Measurements from ENCODE around the gene PTCH2.
A peak's percentile ranks its signal among the peaks of the same experiment; 100 is the strongest.
"Not testable (repeated sequence)": the region's sequence is repeated elsewhere in the genome, so short reads cannot be mapped to it uniquely, and the experiment has no call there.

The PTCH2 gene

DNA sequence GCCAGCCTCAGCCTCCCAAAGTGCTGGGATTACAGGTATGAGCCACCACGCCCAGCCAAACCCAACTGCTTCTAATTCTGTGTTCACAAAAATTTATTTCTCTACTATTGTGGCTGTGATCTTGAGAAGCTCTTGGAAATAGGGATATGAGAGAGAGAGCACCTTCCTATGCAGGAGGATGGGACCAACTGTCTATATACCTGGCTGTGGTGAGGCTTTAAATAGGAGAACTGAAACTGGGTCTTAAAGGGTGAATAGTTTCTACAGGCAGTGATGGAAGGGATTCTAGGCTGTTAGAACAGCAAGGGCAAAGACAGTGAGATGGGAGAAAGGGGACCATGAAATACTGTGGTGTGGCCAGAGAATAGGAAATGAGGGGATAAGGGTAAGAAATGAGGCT lies 8.3 kb upstream of the PTCH2 start:
- Mint-ChIP-seq H3K27ac (no peak overlapping the region), H3K27me3 (no peaks in the 10 kb centered on the region), H3K9me3 (no peaks in the 10 kb centered on the region), H3K4me3 (no peak overlapping the region), H3K4me1 (ENCODE audit: low read depth) (peaks cover 18% of the 10 kb centered on the region), H3K36me3 (ENCODE audit: low read depth) (peaks cover 81% of the 10 kb centered on the region)
- no peak for DNase-seq

DNA sequence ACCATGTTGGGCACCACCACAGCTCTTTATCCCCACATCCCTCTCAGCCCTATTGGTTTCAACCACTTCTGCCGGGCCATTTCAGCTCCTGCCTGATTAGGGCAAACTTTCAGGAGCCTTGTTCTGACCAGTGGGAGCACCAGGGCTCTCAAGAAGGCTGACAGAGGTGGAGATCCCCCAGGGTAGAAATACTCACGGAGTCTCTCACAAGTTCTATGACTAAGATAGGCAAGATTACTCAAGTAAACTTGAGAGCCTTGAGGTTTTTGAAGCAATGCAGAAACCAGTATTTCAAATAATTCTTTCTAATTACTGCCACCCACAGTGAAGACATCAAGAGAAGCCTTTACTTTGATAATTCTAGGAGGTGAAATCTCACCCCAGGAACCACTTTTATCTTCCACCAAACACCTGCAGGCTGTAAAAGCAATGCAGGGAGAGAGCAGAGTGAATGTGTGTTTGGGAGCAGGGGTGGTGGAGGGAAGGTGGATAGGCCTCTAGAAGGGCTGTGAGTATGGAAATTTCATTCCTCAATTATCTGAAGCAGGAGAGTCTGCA lies 6.6 kb upstream of the PTCH2 start:
- no peak for DNase-seq
- H3K36me3 Mint-ChIP-seq (ENCODE audit: low read depth): peaks cover 68% of the 10 kb centered on the region
- H3K9me3 Mint-ChIP-seq: no peaks in the 10 kb centered on the region
- no peaks in the 10 kb centered on the region for H3K27me3 Mint-ChIP-seq
- peak overlapping the region; percentile 56 for H3K27ac Mint-ChIP-seq
- no peak overlapping the region for H3K4me3 Mint-ChIP-seq
- peaks cover 18% of the 10 kb centered on the region for H3K4me1 Mint-ChIP-seq (ENCODE audit: low read depth)

DNA sequence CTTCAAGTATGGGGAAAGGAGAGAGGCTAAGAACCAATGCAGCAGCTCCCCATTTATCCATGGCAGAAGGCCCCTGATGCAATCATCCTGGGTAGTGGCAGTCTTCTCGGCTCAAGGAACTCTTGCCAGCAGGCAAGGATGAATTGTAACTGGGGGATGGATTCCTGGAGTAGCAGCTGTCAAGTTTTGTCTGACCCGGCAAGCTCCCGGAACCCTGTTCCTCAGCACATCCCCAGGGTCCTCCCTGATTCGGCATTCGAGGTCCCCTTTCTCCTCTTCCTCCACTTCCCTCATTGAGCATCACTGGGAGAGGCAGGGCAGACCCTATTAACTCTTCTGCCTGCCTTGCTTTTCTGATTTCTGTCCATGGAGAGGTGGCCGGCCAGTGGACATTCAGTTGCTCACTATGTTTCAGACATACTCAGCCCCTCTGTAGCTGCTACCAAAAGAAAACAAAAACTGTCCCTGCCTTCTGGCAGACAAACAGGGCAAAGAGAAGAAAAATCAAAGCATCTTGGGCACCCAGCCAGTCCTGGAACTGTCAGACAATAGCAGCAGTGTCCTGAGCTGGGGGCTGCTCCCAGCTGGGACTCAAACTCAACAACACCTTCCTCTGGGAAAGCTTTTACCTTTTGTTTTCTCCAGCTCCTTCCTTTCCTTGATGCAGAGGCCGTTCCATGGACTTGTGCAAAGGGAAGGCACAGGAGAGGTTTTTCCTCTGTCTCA lies 5.6 kb upstream of the PTCH2 start:
- DNase-seq: no peak
- Mint-ChIP-seq H3K27me3 (peaks cover 5% of the 10 kb centered on the region), H3K36me3 (ENCODE audit: low read depth) (peaks cover 60% of the 10 kb centered on the region), H3K4me1 (ENCODE audit: low read depth) (peaks cover 20% of the 10 kb centered on the region), H3K27ac (no peak overlapping the region), H3K9me3 (no peaks in the 10 kb centered on the region), H3K4me3 (no peak overlapping the region)

DNA sequence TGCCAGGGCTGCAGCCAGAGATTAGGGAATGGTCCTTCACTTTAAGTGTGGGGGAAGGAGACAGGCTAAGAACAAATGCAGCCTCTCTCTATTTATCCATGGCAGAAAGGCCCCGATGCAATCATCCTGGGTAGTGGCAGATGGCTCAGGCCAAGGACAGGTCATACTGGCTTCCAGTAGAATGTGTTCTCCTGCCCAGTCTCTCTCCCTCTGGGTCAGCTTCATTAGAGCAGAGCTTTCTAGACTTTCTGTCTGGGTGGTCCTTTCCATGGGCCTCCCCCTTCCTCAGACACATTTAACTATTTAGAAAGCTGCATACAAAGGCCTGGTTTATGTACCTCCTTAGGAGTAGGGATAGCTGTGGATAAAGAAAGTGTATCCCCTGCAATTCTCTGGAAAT lies 4.8 kb upstream of the PTCH2 start:
- H3K36me3 Mint-ChIP-seq (ENCODE audit: low read depth): peaks cover 54% of the 10 kb centered on the region
- no peaks in the 10 kb centered on the region for H3K9me3 Mint-ChIP-seq
- peaks cover 20% of the 10 kb centered on the region for H3K4me1 Mint-ChIP-seq (ENCODE audit: low read depth)
- no peak overlapping the region for H3K4me3 Mint-ChIP-seq
- DNase-seq: no peak
- H3K27me3 Mint-ChIP-seq: peaks cover 5% of the 10 kb centered on the region
- H3K27ac Mint-ChIP-seq: no peak overlapping the region

DNA sequence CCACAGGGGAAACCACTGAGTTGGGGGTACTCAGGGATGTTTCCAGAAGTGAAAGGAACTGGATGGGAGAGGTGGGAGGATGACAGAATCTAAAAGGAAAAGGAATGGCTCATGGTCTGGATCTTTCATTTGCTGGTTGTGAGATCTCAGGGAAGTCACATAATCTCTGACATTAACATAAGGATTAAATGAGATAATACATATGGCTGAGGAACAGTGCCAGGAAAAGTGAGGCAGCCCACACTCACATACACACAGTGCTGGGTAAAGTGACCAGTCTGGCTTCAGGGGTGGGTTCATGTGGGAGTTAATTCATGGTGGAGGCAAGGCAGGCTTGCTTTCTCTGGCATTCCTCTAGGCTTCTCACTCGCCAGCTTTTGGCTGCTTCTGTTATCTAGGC lies 3.9 kb upstream of the PTCH2 start:
- H3K36me3 Mint-ChIP-seq (ENCODE audit: low read depth): peaks cover 47% of the 10 kb centered on the region
- no peak overlapping the region for H3K4me3 Mint-ChIP-seq
- no peak for DNase-seq
- H3K27me3 Mint-ChIP-seq: peaks cover 10% of the 10 kb centered on the region
- no peaks in the 10 kb centered on the region for H3K9me3 Mint-ChIP-seq
- H3K27ac Mint-ChIP-seq: no peak overlapping the region
- H3K4me1 Mint-ChIP-seq (ENCODE audit: low read depth): peaks cover 25% of the 10 kb centered on the region

DNA sequence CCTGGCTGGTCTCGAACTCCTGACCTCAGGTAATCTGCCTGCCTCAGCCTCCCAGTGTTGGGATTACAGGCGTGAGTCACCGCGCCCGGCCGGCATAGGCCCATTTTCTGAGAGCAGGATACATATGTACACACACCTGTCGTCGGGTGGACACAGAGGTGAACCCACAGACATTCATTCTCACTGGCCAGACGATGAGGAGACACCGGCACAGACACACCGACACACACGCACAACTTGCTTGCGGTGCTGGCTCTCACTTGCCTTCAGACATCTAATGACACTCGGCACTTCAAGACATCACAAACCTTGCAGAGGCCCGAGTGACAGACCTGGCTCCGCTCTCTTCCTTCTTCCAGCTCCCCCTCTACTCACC lies 579 bp downstream of the PTCH2 start:
- peaks cover 11% of the 10 kb centered on the region for H3K36me3 Mint-ChIP-seq (ENCODE audit: low read depth)
- H3K27ac Mint-ChIP-seq: peak overlapping the region; percentile 29
- H3K27me3 Mint-ChIP-seq: peaks cover 26% of the 10 kb centered on the region
- peak overlapping the region; percentile 42 for H3K4me3 Mint-ChIP-seq
- H3K4me1 Mint-ChIP-seq (ENCODE audit: low read depth): peaks cover 9% of the 10 kb centered on the region
- no peaks in the 10 kb centered on the region for H3K9me3 Mint-ChIP-seq
- no peak for DNase-seq

DNA sequence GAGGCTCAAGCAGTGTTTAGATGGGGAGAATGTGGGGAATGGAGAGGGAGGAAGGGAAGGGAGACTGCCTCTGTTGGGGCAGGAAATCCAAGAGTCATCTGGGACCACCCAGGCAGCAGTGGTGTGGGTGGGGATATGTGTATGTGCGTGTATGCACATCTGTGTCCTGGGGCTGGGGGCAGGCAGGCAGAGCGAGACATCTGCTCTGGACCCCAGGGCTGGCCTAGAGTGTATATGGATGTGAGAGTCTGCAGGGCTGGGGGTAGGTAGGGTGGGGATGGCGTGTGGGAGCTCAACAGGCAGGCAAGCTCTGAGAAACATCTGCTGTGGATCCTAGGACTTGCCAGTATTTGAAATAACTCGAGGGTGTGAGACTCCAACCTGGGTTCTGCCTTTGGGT lies 3.5 kb downstream of the PTCH2 start:
- H3K36me3 Mint-ChIP-seq (ENCODE audit: low read depth): peaks cover under 1% of the 10 kb centered on the region
- no peak overlapping the region for H3K4me3 Mint-ChIP-seq
- H3K27ac Mint-ChIP-seq: no peak overlapping the region
- no peak for DNase-seq
- H3K9me3 Mint-ChIP-seq: no peaks in the 10 kb centered on the region
- H3K4me1 Mint-ChIP-seq (ENCODE audit: low read depth): peaks cover 18% of the 10 kb centered on the region
- peaks cover 26% of the 10 kb centered on the region for H3K27me3 Mint-ChIP-seq

DNA sequence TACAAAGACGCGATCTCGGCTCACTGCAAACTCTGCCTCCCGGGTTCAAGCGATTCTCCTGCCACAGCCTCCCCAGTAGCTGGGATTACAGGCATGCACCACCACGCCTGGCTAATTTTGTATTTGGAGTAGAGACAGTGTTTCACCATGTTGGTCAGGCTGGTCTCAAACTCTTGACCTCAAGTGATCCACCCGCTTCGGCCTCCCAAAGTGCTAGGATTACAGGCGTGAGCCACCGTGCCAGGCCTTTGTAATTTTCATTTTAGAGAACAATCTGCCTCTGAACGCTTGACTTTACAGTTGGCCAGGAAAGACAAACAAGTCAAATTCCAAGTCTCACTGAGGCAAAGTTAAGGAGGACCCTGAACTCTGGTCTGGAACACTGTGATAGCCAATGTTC lies 4.8 kb downstream of the PTCH2 start:
- Mint-ChIP-seq H3K27me3 (peaks cover 21% of the 10 kb centered on the region), H3K4me1 (ENCODE audit: low read depth) (peaks cover 15% of the 10 kb centered on the region)
- H3K27ac Mint-ChIP-seq; H3K36me3 Mint-ChIP-seq (ENCODE audit: low read depth); DNase-seq; H3K4me3 Mint-ChIP-seq; H3K9me3 Mint-ChIP-seq: not testable (repeated sequence)

DNA sequence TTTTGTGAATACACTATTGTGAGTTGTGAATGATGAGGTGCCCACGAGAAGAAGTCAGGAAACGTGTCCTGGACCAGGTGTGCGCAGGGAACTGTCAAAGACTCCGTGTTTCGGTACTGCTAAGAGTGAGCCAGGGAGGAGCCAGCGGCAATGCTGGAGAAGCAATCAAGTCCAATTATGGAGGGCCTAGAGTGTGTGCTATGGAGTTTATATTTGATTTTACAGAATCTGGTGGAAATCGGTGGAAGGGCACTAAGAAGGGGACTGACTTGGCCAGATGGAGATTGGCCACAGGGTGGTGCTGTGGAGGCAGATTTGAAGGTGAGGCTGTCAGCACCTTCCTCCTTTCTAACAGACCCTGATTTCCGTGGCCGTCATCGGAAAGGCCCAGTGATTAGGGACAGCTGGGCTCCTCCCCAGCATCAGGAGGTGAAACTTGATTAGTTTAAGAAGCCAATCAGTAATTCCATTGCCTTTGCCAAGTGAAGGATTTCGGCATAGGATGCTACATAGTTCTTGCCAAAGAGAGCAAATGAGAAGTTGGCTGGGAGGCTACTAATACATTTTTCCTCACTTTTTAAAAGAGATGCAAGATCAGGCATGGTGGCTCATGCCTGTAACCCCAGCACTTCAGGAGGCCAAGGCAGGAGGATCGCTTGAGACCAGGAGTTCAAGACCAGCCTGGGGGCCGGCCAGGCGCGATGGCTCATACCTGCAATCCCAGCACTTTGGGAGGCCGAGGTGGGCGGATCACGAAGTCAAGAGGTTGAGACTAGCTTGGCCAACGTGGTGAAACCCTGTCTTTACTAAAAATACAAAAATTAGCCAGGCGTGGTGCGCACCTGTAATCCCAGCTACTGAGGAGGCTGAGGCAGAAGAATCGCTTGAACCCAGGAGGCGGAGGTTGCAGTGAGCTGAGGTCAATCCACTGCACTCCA lies 7.0 kb downstream of the PTCH2 start:
- Mint-ChIP-seq H3K4me1 (ENCODE audit: low read depth) (peaks cover 9% of the 10 kb centered on the region), H3K27me3 (peaks cover 6% of the 10 kb centered on the region), H3K27ac (no peak overlapping the region), H3K4me3 (no peak overlapping the region), H3K36me3 (ENCODE audit: low read depth) (no peaks in the 10 kb centered on the region), H3K9me3 (no peaks in the 10 kb centered on the region)
- DNase-seq: peak; percentile 88

DNA sequence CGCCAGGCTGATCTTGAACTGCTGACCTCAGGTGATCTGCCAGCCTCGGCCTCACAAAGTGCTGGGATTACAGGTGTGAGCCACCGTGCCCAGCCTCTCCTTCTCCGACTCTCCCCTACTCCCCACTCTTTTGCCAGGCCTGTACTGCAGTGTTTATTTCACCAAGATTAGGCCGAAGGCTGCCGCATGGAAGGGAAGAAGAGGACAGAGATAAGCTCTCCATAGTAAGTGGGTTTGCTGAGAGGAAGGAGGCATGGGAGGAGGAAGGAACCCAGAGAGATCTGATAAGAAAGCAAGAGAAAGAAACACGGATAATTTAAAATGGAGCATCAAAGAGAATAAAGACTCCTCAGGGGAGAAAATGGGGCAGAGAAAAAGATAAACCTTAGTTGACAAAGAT lies 8.7 kb downstream of the PTCH2 start:
- H3K36me3 Mint-ChIP-seq (ENCODE audit: low read depth): no peaks in the 10 kb centered on the region
- DNase-seq: no peak
- no peaks in the 10 kb centered on the region for H3K9me3 Mint-ChIP-seq
- no peaks in the 10 kb centered on the region for H3K27me3 Mint-ChIP-seq
- H3K27ac Mint-ChIP-seq: no peak overlapping the region
- peaks cover 9% of the 10 kb centered on the region for H3K4me1 Mint-ChIP-seq (ENCODE audit: low read depth)
- no peak overlapping the region for H3K4me3 Mint-ChIP-seq

DNA sequence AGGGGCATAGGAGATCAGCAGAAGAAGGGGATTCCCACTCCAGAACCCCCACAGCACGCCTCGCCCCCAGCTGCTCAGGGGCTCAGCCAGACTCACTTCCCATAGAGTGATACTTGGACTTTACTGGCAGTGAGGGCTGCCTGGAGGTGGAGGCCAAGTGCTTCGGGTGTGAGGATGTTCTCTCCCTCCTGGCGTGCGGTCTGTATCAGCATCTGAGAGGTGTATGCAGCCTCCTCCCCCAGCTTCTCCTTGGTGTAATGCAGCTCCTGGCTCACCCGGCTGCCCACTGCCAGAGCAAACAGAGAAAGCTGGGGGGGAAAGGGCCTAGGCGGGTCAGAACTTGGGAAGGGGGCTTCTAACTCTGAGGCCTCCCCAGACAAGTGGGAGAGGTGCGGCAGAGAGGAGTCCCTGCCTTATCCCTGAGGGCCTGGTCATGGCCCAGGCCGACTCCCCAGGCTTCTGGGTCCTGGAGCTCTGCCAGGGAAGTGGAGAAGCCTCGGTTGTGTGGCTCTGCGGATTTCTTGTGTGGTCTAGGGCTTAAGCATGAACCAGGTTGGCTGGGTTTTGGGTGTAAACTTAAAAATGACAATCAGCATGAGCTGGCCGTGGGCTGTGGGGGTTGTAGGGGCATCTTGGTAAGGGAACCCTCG lies 10.9 kb downstream of the PTCH2 start:
- no peak overlapping the region for H3K27ac Mint-ChIP-seq
- no peak for DNase-seq
- no peaks in the 10 kb centered on the region for H3K36me3 Mint-ChIP-seq (ENCODE audit: low read depth)
- no peaks in the 10 kb centered on the region for H3K27me3 Mint-ChIP-seq
- H3K4me3 Mint-ChIP-seq: no peak overlapping the region
- no peaks in the 10 kb centered on the region for H3K9me3 Mint-ChIP-seq
- peaks cover 9% of the 10 kb centered on the region for H3K4me1 Mint-ChIP-seq (ENCODE audit: low read depth)

DNA sequence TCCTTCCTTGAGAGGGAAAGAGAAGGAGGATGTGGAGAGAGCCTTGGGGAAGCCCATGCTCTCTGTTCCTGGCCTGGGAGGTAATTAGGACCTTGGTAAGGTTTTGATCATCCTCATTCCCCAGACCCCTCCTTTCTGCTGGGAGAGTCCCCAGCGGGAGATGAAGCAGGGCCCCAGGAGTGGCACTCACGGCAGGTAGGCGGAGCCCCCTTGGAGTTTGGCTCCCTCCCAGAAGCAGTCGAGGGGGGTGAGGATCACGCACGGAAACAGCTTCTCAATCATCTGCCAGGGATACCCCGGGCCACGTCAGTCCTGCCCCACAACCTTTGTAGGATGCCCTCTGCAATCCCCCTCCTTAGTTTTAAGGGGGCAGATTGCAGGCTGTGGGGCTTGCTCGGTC lies 11.5 kb downstream of the PTCH2 start:
- H3K27ac Mint-ChIP-seq: no peak overlapping the region

DNA sequence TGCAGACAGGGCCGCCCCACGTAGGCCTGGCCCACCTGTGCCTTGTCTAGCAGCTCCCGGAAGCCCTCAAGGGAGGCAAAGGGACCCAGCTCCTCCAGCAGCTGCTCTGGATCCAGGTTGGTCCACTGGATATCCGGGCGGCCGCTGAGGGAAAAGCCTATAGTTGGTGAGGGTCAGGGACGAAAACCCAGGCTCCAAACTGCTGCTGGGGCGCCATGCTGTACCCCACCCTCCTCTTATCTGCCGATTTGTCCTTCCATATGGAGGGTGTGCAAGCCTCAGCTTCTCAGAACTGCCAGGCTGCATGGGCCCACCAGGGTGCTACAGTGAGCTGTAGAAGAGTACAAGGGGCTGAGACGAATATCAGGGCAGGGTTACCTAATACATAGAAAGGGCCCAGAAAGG lies 12.2 kb downstream of the PTCH2 start:
- Mint-ChIP-seq H3K9me3 (no peaks in the 10 kb centered on the region), H3K4me1 (ENCODE audit: low read depth) (peaks cover 5% of the 10 kb centered on the region), H3K27me3 (no peaks in the 10 kb centered on the region), H3K27ac (no peak overlapping the region), H3K36me3 (ENCODE audit: low read depth) (no peaks in the 10 kb centered on the region), H3K4me3 (no peak overlapping the region)
- DNase-seq: no peak

More for the DNA sequence above, 11.5 kb downstream of the PTCH2 start:
- no peak for DNase-seq
- Mint-ChIP-seq H3K27me3 (no peaks in the 10 kb centered on the region), H3K9me3 (no peaks in the 10 kb centered on the region), H3K36me3 (ENCODE audit: low read depth) (no peaks in the 10 kb centered on the region), H3K4me3 (no peak overlapping the region), H3K4me1 (ENCODE audit: low read depth) (peaks cover 8% of the 10 kb centered on the region)

DNA sequence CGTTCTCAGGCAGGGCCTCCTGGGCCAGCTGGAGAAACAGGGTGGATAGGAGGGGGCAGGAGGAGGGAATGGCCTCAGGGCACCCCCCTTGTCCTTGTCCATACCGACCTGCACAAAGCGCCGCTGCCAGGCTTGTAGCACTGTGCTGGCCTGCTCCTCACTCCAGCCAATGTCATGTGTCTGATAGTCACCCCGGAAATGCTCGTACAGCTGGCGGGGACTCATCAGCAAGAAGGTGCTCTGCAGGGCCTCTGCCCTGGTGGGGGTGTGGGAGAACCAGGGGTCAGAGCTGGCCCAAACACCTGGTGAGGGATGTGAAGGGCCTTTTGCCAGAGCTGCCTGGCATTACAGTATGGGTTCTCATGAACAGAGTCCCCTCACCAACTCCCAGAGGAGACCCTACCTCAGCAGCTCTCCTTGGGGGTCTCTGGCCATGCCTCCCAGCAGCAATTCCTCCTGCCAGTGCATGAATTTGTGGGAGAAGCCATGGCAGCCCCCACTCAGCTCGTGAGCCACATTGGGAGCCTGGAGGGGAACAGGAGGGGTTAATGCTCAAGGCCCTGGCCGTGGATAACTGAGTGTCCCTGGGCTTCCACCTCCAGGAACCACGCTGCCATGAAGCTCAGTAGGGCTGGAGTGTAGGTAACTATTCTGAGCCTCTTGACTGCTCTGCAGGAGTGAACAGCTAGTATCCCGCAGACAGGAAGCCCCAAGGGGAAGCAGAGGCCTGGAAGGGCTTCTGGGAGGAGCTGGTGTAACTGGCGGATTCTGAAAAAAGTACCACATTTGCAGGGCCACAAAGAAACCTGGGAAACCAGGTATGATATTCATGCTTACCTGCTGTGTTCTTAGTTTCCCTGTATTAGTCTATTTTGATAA lies 13.3 kb downstream of the PTCH2 start:
- no peak overlapping the region for H3K4me3 Mint-ChIP-seq
- no peaks in the 10 kb centered on the region for H3K27me3 Mint-ChIP-seq
- no peak for DNase-seq
- no peaks in the 10 kb centered on the region for H3K36me3 Mint-ChIP-seq (ENCODE audit: low read depth)
- no peaks in the 10 kb centered on the region for H3K9me3 Mint-ChIP-seq
- H3K27ac Mint-ChIP-seq: no peak overlapping the region
- no peaks in the 10 kb centered on the region for H3K4me1 Mint-ChIP-seq (ENCODE audit: low read depth)

All from activated T-cell treated with anti-CD3 and anti-CD28 coated beads, Interleukin-2, amount 50 U/mL, for 24 hours (primary cell).